Measurements from ENCODE around the gene DPP6. TPM values are rescaled to one million over a fixed set of nuclear protein-coding genes. Genes with fewer than 3 reads are reported as not detected.

DPP6 gene
- total RNA-seq, 1 experiment from 2014 or later: not detected

DNA sequence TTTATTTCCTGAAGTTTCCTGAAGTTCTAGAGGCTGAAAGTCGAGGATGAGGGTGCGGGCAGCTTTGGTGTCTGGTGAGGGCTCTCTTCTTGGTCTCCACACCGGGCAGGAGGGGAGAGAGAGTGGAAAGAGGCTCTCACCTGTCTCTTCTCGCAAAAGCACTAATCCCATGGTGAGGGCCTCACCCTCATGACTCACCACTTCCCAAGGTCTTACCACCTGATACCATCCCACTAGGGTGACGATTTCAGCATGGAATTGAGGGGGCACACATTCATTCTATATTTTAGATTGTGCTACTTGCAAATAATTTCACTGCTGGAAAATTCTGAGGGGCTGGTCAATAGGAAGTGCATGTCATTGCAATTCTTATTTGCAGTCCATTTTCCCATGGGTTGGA is 292.9 kb downstream of the DPP6 start:
- Histone ChIP-seq H3K4me1 (no peaks in the 10 kb centered on the region), H3K4me3 (no peak overlapping the region), H3K27ac (no peak overlapping the region), H3K27me3 (peaks cover 12% of the 10 kb centered on the region), H3K36me3 (no peaks in the 10 kb centered on the region), H3K9me3 (replicated peaks) (no peaks in the 10 kb centered on the region)
- DNase-seq: no peak

DNA sequence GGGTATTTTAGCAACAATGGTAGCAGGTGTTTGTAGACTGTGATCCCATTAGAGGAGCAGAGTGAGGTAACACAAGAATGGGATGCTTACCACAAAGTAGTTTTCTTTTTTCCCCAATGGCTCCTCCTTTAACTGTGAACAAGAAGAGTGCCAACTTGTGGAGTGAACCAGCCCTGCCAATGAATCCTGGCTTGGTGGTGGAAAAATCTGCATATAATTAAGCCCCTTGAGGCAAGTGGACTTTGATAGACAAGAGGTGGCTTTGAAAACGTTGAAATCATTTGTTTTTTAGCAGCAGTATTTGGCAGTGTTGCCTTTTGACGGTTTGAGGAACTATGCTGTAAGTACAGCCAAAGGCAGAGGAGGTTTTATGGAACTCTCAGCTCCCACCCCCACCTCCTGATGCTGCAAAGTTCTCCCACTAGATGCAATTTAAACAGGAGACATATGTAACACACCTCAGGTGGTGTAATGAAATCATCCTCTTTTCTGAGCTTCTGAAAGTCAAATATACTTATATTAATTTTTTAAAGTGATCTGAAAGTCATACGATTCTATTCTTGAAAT is 295.6 kb downstream of the DPP6 start:
- no peaks in the 10 kb centered on the region for H3K27me3 ChIP-seq
- H3K4me1 ChIP-seq: no peaks in the 10 kb centered on the region
- no peak overlapping the region for H3K27ac ChIP-seq
- DNase-seq: no peak
- no peak overlapping the region for H3K4me3 ChIP-seq
- H3K9me3 ChIP-seq (replicated peaks): no peaks in the 10 kb centered on the region
- no peaks in the 10 kb centered on the region for H3K36me3 ChIP-seq

DNA sequence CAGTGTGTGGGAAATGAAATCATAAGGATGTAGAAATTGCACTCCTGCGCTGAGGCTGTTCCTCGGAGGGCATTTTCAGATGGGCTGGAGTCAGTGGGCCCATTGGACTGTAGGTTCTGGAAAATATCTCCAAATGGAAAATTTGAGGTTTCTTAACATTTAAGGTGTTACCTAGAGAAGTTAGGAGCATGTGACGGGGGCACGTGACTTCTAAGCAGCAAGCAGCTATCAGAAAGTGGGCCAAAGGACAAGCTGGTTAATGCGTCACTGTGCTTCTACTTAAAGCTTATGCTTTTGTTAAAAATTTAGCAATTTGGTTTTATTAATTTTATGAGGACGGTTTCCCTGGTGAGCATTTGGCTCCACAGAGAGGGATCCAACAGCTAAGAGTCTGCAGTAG is 298.7 kb downstream of the DPP6 start:
- Histone ChIP-seq H3K36me3 (no peaks in the 10 kb centered on the region), H3K4me1 (no peaks in the 10 kb centered on the region), H3K27ac (no peak overlapping the region), H3K27me3 (no peaks in the 10 kb centered on the region), H3K4me3 (no peak overlapping the region), H3K9me3 (replicated peaks) (no peaks in the 10 kb centered on the region)
- no peak for DNase-seq

DNA sequence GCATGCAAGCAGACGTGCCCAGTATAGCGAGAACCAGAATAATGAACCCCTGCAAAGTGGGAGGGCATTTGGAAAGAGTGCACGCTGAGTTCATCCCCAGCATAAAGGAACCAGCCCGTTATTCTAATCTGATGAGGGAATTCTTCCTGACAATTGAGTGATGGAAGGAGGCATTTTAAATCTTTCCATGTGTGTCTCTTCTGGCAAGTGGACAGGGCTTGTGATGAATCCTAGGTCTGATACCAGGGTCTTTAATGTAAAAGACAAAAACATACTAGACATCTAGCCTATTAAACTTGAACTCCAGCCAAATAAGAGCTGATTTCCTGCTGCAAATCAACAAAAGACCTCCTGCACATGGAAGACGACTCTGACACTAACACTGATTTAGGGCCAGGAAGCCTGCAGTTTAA is 301.2 kb downstream of the DPP6 start:
- Histone ChIP-seq H3K27me3 (0 out of 2 replicates have a peak, but pooled peaks cover 5% of the 10 kb centered on the region), H3K36me3 (no peaks in the 10 kb centered on the region), H3K9me3 (replicated peaks) (no peaks in the 10 kb centered on the region), H3K27ac (no peak overlapping the region), H3K4me3 (no peak overlapping the region), H3K4me1 (no peaks in the 10 kb centered on the region)
- no peak for DNase-seq

DNA sequence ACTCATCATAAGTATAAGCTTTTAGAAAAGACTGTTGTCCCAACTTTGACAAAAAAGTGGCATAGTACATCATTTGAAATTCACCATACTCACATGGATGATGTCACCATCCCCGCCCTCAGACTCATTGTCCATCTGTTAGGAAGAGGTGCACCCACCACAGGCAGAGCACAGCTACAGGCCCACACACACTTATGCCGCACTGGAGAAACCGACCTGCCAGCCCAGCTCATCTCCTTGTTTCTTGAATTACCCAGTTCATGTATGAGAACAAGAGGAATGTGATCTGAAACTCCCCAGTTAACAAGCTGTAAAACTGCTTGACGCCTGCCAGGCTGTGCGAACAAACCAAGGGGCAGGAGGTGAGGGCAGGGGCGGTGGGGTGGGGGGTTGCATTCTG is 312.0 kb downstream of the DPP6 start:
- H3K4me3 ChIP-seq: no peak overlapping the region
- peaks cover 6% of the 10 kb centered on the region; the same call in 1 of the 2 replicates for H3K27me3 ChIP-seq
- no peak overlapping the region for H3K27ac ChIP-seq
- no peaks in the 10 kb centered on the region for H3K9me3 ChIP-seq (replicated peaks)
- no peak for DNase-seq
- no peaks in the 10 kb centered on the region for H3K4me1 ChIP-seq
- H3K36me3 ChIP-seq: no peaks in the 10 kb centered on the region

DNA sequence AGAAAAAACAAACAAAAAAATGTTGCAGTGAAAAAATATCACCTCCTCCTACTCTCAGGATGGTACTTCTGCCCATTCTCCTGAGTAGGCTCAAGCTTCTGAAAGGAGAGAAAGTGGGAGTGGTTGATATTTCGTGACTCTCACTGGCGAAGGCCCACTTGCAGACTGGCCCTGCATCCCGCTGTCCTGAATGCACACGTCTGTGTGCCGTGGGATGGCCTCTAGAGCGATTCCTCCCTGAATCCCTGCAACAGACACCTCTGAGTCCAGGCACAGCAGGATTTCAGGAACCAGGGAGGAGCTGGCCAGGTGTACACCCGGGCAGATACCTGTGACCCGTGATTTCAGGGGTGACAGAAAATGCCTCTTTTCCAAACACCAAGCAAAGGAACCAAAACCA is 319.2 kb downstream of the DPP6 start:
- H3K27ac ChIP-seq: no peak overlapping the region
- no peaks in the 10 kb centered on the region for H3K4me1 ChIP-seq
- DNase-seq: no peak
- H3K36me3 ChIP-seq: no peaks in the 10 kb centered on the region
- no peak overlapping the region for H3K4me3 ChIP-seq
- peaks cover 5% of the 10 kb centered on the region for H3K27me3 ChIP-seq
- no peaks in the 10 kb centered on the region for H3K9me3 ChIP-seq (replicated peaks)

DNA sequence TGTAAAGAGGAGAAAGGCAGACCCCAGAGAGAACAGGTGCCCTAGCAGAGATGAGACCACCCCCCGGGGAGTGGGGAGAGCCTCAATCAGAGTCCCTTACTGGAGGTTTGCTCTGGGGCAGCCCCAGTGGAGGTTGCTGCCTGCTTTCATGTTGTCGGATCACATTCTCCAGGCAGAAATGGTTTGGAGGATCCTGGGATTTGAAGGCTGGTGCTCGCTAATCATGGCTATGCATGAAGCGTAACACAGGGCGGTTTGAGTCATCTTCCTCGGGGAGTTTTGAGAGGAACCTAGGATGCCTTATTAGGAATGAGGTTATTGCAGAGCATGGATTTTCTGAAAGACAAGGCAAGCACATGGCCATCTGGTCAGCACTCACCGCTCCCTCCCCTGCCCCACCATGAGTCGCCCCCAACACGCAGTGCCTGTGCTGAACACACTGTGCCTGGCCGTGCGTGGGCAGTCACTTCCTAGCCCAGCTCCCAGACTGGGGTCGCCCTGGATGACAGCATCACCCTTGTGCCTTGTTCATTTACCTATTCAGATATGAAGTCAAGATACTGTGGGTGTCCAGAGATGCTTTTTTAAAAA is 319.9 kb downstream of the DPP6 start:
- no peak overlapping the region for H3K27ac ChIP-seq
- no peaks in the 10 kb centered on the region for H3K4me1 ChIP-seq
- no peak for DNase-seq
- peaks cover 5% of the 10 kb centered on the region for H3K27me3 ChIP-seq
- H3K4me3 ChIP-seq: no peak overlapping the region
- no peaks in the 10 kb centered on the region for H3K9me3 ChIP-seq (replicated peaks)
- no peaks in the 10 kb centered on the region for H3K36me3 ChIP-seq

DNA sequence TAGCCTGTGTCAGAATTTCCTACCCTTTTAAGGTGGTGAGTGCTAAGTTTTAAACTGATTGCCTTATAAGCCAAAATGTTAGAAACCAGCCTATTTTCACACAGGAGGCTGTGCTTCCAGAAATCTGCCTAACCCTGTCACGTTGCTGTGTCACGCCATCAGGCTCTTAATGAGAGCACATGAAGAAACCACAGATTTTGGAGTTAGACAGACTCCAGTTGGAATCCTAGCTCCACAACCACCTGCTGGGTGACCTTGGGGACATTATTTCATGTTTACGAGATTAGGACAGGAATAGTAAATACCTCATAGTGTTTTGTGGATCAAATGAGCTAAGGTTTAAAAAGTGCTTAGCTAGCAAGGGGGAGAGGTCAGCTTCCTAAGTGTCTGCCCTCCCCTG is 321.8 kb downstream of the DPP6 start:
- Histone ChIP-seq H3K27me3 (peaks cover 5% of the 10 kb centered on the region), H3K36me3 (no peaks in the 10 kb centered on the region), H3K27ac (no peak overlapping the region), H3K4me1 (no peaks in the 10 kb centered on the region), H3K9me3 (replicated peaks) (no peaks in the 10 kb centered on the region), H3K4me3 (no peak overlapping the region)
- DNase-seq: no peak

DNA sequence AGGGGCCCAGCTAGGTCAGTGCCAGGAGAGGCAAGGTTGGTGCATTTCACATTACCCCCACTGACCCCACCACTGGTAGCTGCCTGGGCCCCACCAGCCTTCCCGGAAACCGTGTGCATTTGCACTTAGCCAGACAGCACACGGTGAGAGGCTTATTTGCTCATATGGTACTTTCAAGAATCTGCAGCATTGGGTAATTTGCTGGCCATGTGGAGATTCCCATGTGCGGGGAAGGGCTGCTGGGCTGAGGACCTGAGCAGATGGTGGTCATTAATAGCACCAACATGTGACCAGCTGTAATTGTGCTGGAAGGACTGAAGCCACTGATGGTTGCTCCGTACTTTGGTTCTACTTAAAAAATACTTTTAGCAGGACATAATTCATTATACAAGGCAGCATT is 323.8 kb downstream of the DPP6 start:
- no peak for DNase-seq
- Histone ChIP-seq H3K4me1 (no peaks in the 10 kb centered on the region), H3K9me3 (replicated peaks) (no peaks in the 10 kb centered on the region), H3K27me3 (peaks cover 5% of the 10 kb centered on the region), H3K36me3 (no peaks in the 10 kb centered on the region), H3K4me3 (no peak overlapping the region), H3K27ac (no peak overlapping the region)

DNA sequence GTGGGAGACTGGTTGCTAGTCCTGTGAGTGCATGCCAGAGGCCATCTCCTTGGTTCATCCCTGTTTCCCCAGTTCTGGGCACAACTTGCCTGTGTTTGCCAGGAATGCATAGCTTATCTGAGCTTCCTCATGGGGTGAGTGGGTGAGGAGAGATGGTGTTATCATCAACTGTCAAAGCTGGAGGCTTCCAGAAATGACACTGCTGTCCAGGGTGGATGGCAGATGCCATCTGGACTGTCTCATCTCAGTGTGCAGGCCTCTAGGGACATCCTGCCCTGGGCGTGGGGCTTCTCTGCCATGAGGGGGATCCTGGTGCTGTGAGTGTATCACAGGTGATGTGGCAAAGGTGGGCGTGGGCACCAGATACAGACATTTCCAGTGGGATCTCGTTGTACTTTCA is 328.6 kb downstream of the DPP6 start:
- Histone ChIP-seq H3K36me3 (no peaks in the 10 kb centered on the region), H3K27me3 (peaks cover 8% of the 10 kb centered on the region; the same call in 1 of the 2 replicates), H3K4me1 (no peaks in the 10 kb centered on the region), H3K27ac (no peak overlapping the region), H3K9me3 (replicated peaks) (no peaks in the 10 kb centered on the region), H3K4me3 (no peak overlapping the region)
- no peak for DNase-seq

DNA sequence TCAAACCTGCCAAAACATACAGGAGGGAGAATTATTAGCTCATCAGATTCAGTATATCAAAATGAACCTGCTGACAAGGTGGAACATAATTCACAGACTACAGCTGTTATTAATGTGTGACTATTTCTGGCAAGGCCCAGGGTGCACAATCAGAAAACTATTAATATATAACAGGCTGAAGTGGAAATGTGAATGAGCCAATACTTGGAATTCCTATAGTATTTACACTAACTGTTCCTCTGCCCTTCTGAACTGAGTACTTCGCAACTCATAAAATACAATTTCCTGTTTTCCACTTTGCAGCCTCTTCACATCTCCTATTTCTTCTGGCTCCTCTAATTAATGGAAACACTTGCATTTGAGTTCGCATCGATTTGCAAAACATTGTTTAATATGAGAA is 330.8 kb downstream of the DPP6 start:
- no peak for DNase-seq
- H3K27ac ChIP-seq: no peak overlapping the region
- H3K36me3 ChIP-seq: no peaks in the 10 kb centered on the region
- peaks cover 4% of the 10 kb centered on the region; the same call in 1 of the 2 replicates for H3K27me3 ChIP-seq
- H3K9me3 ChIP-seq (replicated peaks): no peaks in the 10 kb centered on the region
- H3K4me3 ChIP-seq: no peak overlapping the region
- H3K4me1 ChIP-seq: no peaks in the 10 kb centered on the region

DNA sequence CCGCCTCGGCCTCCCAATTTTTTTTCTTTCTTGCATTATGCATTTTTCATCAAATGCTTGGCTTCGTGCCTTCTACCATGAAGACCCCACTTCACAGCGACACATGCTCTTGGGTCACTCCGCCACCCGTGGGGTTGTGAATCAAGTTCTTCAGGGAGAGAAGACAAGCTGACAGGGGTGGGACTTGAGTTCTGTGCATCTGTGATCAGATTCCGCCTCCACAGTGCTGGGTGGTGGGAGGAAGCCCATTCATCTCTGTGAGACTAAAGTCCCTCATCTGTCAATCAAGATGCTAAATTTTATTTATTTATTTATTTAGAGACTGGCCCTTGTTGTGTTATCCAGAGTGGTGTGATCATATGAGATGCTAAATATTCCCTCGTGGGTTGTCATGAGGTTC is 333.0 kb downstream of the DPP6 start:
- H3K4me3 ChIP-seq: no peak overlapping the region
- no peak for DNase-seq
- H3K9me3 ChIP-seq (replicated peaks): no peaks in the 10 kb centered on the region
- H3K27me3 ChIP-seq: peaks cover 9% of the 10 kb centered on the region
- H3K4me1 ChIP-seq: no peaks in the 10 kb centered on the region
- no peak overlapping the region for H3K27ac ChIP-seq
- H3K36me3 ChIP-seq: no peaks in the 10 kb centered on the region

DNA sequence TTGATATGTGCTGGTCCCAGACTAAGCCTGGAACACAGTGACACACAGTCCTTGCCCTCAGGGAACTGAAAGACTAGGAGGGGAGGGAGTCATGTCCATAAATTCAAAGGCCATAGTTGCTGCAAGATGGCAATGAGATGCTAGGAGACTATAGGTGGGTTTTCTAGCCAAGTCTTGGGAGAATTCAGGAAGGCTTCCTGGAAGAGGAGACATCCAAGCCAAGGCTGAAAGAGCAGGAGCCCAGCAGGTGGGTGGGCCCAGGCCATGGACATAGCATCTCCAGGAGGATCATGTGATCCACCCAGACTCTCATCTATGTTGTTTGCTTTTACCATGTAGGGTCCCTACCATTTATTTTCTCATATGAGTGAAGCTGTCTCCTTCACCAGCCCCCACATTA is 335.1 kb downstream of the DPP6 start:
- H3K27ac ChIP-seq: no peak overlapping the region
- no peaks in the 10 kb centered on the region for H3K4me1 ChIP-seq
- H3K27me3 ChIP-seq: peaks cover 12% of the 10 kb centered on the region
- H3K4me3 ChIP-seq: no peak overlapping the region
- H3K36me3 ChIP-seq: no peaks in the 10 kb centered on the region
- DNase-seq: no peak
- no peaks in the 10 kb centered on the region for H3K9me3 ChIP-seq (replicated peaks)

DNA sequence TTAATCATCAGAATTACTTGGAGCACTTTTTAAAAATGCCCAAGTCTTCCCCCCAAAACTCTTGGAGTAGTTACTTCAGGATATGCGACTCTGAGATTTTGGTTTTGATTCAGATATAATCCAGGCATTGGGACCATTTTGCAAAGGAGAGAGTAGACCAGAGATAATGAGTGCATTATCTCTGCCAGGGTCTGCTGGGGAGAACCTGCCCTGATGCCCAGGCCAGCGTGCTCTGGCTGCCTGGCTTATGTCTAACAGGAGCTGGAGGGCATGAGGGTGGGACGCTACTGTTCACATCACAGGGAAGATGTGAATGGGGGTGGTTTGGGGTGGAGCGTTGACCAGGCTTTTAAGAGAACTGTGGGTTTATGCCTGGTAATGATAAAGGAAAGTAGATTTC is 336.2 kb downstream of the DPP6 start:
- Histone ChIP-seq H3K36me3 (no peaks in the 10 kb centered on the region), H3K9me3 (replicated peaks) (no peaks in the 10 kb centered on the region), H3K27ac (no peak overlapping the region), H3K4me1 (no peaks in the 10 kb centered on the region), H3K4me3 (no peak overlapping the region), H3K27me3 (peaks cover 9% of the 10 kb centered on the region)
- DNase-seq: no peak

DNA sequence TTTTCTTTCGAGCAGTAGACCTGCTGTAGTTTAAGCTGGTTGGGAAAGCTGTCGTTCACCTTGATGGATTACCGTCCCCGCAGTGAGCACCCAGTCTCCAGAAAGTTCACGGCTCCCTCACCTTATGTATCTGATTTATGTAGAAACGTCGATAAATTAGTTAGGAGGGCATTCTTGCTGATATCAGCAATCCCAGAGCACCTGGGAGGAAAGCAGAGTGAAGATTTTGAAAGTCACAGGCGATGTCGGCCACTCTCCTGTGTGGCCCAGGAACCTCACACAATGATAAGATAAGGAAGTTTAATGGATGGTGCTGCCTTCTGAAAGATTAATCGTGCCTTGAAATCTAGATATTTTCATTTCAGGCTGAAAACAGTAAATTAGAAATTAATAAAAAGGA is 336.8 kb downstream of the DPP6 start:
- Histone ChIP-seq H3K4me1 (no peaks in the 10 kb centered on the region), H3K27ac (no peak overlapping the region), H3K9me3 (replicated peaks) (no peaks in the 10 kb centered on the region), H3K36me3 (no peaks in the 10 kb centered on the region), H3K27me3 (peaks cover 9% of the 10 kb centered on the region), H3K4me3 (no peak overlapping the region)
- no peak for DNase-seq

DNA sequence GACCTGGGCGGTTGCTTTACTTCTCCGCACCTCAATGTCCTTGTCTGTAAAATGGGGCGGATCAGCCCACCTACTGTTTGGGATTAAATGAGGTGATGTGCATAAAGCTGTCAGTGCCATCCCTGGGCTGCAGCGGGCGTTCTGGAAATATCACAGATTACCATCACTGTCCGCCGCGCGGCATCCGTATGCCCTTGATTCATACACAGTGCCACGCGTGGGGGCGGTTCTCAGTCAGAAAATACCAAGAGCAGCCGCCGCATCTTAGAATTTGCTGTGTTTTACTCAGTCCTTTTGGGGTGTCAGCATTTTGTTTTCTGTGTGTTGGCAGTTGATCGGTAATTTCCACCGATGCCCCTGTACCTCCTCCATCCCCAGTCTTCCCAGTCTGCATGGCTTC is 338.8 kb downstream of the DPP6 start:
- no peaks in the 10 kb centered on the region for H3K36me3 ChIP-seq
- no peak for DNase-seq
- no peaks in the 10 kb centered on the region for H3K9me3 ChIP-seq (replicated peaks)
- no peak overlapping the region for H3K27ac ChIP-seq
- H3K4me3 ChIP-seq: no peak overlapping the region
- peaks cover 9% of the 10 kb centered on the region for H3K27me3 ChIP-seq
- no peaks in the 10 kb centered on the region for H3K4me1 ChIP-seq

Measured in SJCRH30 (cell line).